SU-DHL-6 (cell line): ENCODE data around the gene PHLDA1.

Source experiments
- CTCF ChIP-seq: fragments of 200-600 bp; sonication (generic); IDR thresholded peaks from one replicate; pipeline ENCODE4 v1.5.1; 2017; ENCODE audit warnings: antibody characterized with exemption, mild to moderate bottlenecking, low read length, moderate library complexity; ENCODE audit not compliant: insufficient read depth, poor library complexity, severe bottlenecking
- EZH2phosphoT487 ChIP-seq: fragments of 200-600 bp; sonication (generic), shearing (Covaris generic); conservative IDR thresholded peaks from 2 replicates; pipeline ENCODE4 v1.6.1; 2018; ENCODE audit warnings: mild to moderate bottlenecking, antibody characterized with exemption, low read length, moderate library complexity, mixed read lengths

- TF ChIP-seq CTCF (no peak), EZH2phosphoT487 (no peak)
Measured at GRCh38 chr12:76074701-76075336, 43.2 kb upstream of the PHLDA1 start.
